Stimulated activated CD4-positive, alpha-beta T cell treated with anti-CD3 and anti-CD28 coated beads, TNF-alpha, amount 100 ng/mL, for 24 hours (primary cell): ENCODE data around the gene FAM163A.
"Not testable (repeated sequence)": the region's sequence is repeated elsewhere in the genome, so short reads cannot be mapped to it uniquely, and the experiment has no call there.

Experiments
- DNase-seq, 3 experiments: peaks; one replicate each; pipeline ENCODE4 v3.0.0-alpha.2; 2020; ENCODE audit warnings: low read depth in 3 of 3

The FAM163A gene

GRCh38 chr1:179793281-179793680 is 50.2 kb downstream of the FAM163A start:
- DNase-seq = no peak

GRCh38 chr1:179794146-179794545 is 51.1 kb downstream of the FAM163A start:
- no peak for DNase-seq

DNA sequence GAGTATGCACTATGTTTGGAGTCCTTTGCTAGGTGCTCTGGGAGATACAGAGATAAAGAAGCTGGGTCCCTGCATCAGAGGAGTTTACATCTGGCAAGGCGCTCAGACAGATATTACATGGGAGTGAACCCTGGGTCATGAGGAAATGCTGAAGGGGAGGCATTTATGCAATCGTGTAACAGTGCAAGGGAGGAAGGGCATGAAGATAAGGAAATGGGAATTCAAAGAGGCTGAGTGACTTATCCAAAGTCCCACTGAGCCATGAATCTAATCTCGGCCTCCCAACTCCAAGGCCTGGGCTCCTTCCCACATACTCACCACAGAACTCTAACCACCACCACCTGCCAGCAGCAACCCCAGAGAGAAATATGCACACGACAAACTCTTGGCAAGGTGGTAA is 51.6 kb downstream of the FAM163A start:
- no peak for DNase-seq

GRCh38 chr1:179798213-179798863 is 55.2 kb downstream of the FAM163A start:
- DNase-seq = no peak

GRCh38 chr1:179798864-179799516 is 55.9 kb downstream of the FAM163A start:
- no peak for DNase-seq

DNA sequence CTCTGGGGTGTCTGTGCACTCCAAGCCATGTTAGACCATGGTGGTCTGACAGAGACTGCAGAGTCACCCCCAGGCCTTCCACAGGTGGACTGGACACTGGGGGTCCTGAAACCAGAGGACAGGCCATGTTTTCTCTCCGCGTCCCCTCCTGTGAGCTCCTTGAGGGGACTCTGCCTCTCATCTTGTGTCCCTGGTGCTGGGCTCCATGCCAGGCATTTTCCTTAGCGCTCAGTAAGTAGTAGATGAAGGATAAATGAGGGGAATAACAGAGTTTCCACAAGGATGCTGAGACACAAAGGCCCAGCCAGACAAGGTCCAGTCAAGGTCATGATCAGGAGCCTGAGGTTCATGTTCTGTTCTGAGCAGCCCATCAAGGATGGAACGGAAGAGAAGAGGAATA is 57.4 kb downstream of the FAM163A start:
- DNase-seq = no peak

DNA sequence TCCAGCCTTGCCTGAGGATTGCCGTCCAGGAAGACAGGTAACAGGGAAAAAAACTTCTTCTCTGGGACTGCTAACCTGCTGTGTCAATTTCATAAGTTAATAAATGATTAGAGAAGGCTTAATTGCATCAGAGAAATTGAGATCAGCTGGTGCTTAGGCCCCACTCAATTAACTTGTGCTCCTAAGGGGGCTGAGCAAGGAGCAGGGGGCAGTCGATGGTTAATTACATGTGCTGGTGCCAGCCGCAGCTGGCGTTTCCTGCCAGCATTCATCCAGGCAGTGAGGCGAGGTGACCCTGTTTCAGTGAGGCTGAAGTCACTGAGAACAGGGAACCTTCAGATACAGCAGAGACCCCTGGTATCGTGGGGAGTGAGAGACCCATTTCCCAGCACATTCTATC is 60.0 kb downstream of the FAM163A start:
- DNase-seq = no peak

GRCh38 chr1:179803918-179804317 is 60.8 kb downstream of the FAM163A start:
- no peak for DNase-seq

DNA sequence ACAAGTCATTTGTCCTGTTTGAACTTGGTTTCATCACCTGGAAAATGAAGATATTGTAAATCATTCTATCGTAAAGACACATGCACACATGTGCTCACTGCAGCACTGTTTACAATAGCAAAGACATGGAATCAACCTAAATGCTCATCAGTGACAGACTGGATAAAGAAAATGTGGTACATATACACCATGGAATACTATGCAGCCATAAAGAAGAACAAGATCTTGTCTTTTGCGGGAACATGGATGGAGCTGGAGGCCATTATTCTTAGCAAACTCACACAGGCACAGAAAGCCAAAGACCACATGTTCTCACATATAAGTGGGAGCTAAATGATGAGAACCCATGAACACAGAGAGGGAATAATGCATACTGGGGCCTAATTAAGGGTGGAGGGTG is 61.3 kb downstream of the FAM163A start:
- not testable (repeated sequence) for DNase-seq

- no peak for DNase-seq
Measured at GRCh38 chr1:179805291-179806195, 62.5 kb downstream of the FAM163A start.

DNA sequence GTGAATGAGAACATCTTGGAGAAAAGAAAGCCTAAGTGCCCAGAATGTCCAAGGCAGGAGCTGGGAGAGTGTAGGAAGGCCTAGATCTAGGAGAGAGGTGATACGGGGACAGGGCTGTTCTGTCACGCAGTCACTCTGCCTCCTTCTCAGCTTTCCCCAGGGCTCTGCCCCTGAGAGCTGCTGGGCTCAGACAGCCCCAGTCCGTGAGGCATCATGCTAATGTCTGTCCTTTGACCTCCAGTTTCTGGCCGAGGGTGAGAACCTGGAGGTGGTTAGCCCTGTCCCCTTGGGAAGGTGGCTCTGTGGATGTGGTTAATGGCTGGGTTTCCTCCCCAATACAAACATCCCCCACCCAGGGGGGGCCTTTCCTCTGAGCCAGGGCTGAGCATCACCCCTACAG is 63.2 kb downstream of the FAM163A start:
- no peak for DNase-seq

- no peak for DNase-seq
Measured at GRCh38 chr1:179807291-179807690, 64.2 kb downstream of the FAM163A start.

DNA sequence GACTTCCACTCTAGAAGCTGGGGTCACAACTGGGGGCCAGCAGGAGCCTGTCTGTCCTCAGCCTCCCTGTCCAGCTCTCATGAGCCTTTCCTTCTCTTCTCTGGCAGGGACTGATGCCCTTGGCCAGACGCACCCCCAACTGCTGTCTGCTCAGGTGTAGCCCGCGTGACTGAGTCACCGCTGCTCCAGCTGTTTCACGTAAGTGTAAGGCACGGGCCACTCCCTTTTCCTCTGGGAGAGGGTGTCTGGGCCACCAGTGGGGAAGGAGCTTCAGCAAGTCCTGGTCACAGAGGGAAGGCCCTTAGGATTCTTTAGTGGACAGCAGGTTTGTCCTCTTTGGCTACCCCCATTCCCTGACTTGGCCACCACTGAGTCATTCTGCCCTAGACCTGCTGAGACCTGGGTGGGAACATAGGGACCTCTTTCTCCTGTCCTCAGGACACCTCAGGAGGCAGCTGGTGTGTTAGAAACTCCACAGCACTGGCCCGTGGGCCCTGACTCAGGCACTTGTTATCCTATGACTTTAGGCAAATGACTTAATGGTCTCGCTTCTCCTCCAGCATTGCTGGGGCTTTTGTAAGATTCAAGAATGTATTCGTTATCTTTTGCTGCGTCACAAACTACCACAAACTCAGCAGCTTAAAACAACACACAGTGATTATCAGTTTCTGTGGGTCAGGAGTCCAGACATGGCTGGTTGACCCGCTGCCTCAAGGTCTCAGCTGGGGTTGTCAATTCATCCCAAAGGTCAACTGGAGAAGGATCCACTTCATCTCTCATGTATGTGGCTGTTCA is 64.8 kb downstream of the FAM163A start:
- DNase-seq = no peak

GRCh38 chr1:179808503-179808902 is 65.4 kb downstream of the FAM163A start:
- DNase-seq = no peak

DNA sequence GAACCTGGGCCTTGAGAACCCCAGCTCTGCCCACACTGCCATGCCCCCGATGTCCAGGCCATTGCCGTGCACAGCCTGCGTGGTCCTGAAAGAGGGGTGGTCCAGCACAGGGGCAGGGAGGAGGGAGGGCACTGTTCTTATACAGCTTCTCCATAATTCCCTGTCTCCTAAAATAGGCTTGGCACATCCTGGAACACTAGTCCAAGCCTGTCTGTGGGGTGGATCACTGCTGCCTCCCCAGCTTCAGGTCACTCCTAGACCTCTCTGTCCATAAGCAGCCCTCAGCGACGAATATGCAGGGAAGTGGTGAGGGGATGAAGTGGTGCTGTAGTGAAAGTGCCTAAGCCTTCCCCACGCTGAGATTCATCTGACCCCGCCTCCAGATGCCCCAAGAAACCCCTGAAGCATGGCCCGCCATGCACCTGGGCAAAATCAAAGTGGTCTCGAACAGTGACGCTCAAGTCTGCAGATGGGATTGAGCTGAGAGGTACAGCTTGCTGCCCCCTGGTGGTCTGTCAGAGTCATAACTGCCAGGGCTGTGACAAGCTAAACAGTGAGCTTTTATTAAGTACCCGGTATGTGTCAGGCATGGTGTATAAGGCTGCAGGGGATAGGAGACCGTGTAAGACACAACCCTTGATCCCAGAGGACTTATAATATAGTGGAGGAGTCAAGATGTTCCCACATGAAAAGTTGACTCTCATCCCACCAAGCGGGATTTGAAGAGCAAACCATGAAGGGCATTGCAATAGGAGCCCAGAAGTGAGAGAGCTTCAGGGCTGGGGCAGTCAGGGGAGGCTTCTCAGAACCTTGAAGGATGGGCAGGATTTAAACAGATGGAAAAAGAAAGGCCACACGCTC is 66.6 kb downstream of the FAM163A start:
- peak; percentile 33 to 53 (median 38) for DNase-seq

DNA sequence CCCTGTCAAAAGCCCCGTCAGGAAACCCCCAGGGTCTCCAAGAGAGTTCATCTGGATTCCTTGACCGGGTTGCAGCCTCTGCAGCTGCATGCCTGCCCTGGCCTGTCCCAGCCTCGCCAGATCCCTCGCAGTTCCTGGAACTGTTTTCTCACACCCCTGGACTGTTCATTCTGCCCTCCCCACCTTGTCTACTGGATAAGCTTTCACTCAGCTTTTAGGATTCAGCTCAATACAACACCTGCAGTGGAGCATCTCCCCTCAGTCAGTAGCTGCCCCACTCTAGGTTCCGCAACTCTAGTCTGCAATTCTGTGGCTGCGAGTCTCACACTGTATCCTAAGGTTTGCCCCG is 67.2 kb downstream of the FAM163A start:
- no peak for DNase-seq

GRCh38 chr1:179812501-179813292 is 69.6 kb downstream of the FAM163A start:
- no peak for DNase-seq

DNA sequence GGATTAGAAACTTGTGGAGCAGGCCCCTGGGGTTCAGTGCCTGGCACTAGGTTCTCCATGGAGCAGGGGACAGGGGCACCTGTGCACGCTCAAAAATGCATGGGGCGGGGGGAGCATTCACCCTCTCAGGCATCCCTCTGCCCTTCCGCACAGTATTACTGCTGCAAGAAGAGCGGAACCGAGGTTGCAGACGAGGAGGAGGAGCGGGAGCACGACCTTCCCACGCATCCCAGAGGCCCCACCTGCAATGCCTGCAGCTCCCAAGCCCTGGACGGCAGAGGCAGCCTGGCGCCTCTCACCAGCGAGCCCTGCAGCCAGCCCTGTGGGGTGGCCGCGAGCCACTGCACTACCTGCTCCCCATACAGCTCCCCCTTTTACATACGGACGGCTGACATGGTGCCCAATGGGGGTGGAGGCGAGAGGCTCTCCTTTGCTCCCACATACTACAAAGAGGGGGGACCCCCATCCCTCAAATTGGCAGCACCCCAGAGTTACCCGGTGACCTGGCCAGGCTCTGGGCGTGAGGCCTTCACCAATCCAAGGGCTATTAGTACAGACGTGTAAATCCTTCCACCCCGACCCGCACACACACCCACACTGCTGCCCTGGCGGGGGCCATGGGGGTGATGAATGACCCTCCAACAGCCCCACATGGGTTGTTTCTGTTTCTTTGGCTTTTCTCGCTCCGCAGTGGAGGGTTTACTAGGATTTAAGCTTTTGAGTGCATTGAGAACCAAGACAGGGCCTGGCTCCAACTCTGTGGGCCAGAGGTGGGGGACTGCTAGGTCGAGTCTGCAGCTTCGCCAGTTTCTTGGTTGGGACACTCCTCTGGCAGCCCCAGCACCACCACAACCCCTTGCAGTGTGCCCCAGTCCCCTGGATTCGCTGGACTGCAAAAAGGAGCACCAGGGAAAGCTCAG is 70.8 kb downstream of the FAM163A start:
- no peak for DNase-seq

- DNase-seq = no peak
Measured at GRCh38 chr1:179814546-179814838, 71.4 kb downstream of the FAM163A start.
